Measurements from ENCODE around the gene TNP2. TPM values are rescaled to one million over a fixed set of nuclear protein-coding genes. Genes with fewer than 3 reads are reported as not detected.
"Not testable (repeated sequence)": the region's sequence is repeated elsewhere in the genome, so short reads cannot be mapped to it uniquely, and the experiment has no call there.

The TNP2 gene
- total RNA-seq, 1 experiment from 2014 or later: not detected

- DNase-seq (ENCODE audit: low read depth): no peak
Measured at GRCh38 chr16:11300560-11300892, 31.4 kb upstream of the TNP2 start.

GRCh38 chr16:11299865-11300559, 30.9 kb upstream of the TNP2 start:
- DNase-seq (ENCODE audit: low read depth): no peak

- DNase-seq (ENCODE audit: low read depth): not testable (repeated sequence)
Measured at GRCh38 chr16:11298950-11299547, 29.9 kb upstream of the TNP2 start.

- no peak for DNase-seq (ENCODE audit: low read depth)
Measured at GRCh38 chr16:11298143-11298900, 29.2 kb upstream of the TNP2 start.

- DNase-seq (ENCODE audit: low read depth): peak; percentile 79
Measured at GRCh38 chr16:11297492-11298142, 28.5 kb upstream of the TNP2 start.

- DNase-seq (ENCODE audit: low read depth): no peak
Measured at GRCh38 chr16:11296706-11297491, 27.8 kb upstream of the TNP2 start.

- no peak for DNase-seq (ENCODE audit: low read depth)
Measured at GRCh38 chr16:11296351-11296705, 27.2 kb upstream of the TNP2 start.

- no peak for DNase-seq (ENCODE audit: low read depth)
Measured at GRCh38 chr16:11295672-11296071, 26.5 kb upstream of the TNP2 start.

GRCh38 chr16:11292076-11292748, 23.1 kb upstream of the TNP2 start:
- no peak for DNase-seq (ENCODE audit: low read depth)

GRCh38 chr16:11291091-11291703, 22.1 kb upstream of the TNP2 start:
- no peak for DNase-seq (ENCODE audit: low read depth)

GRCh38 chr16:11290102-11290893, 21.2 kb upstream of the TNP2 start:
- DNase-seq (ENCODE audit: low read depth): no peak

- DNase-seq (ENCODE audit: low read depth): not testable (repeated sequence)
Measured at GRCh38 chr16:11289696-11290095, 20.6 kb upstream of the TNP2 start.

GRCh38 chr16:11289202-11289601, 20.1 kb upstream of the TNP2 start:
- no peak for DNase-seq (ENCODE audit: low read depth)

GRCh38 chr16:11285842-11286241, 16.7 kb upstream of the TNP2 start:
- DNase-seq (ENCODE audit: low read depth): no peak

- DNase-seq (ENCODE audit: low read depth): peak; percentile 19
Measured at GRCh38 chr16:11283820-11284248, 14.7 kb upstream of the TNP2 start.

GRCh38 chr16:11280616-11281522, 11.7 kb upstream of the TNP2 start, which contains the start of gene PRM1:
PRM1 (minus strand) TSS chr16:11281330; CDS start chr16:11281238, 92 bp downstream.
- DNase-seq (ENCODE audit: low read depth): no peak

- DNase-seq (ENCODE audit: low read depth): no peak
Measured at GRCh38 chr16:11278681-11279628, 9.8 kb upstream of the TNP2 start.
